T-helper 17 cell (primary cell): ENCODE results near the gene RTL10. TPM values are rescaled to one million over a fixed set of nuclear protein-coding genes. Genes with fewer than 3 reads are reported as not detected.

Experiments
- ATAC-seq: fragments of 150-1000 bp; cut with Tn5 transposase; 2 replicates; pipeline ENCODE4 v1.10.0; 2021; ENCODE audit warnings: mild to moderate bottlenecking, moderate library complexity
- DNase-seq, 3 donors: peaks; one replicate each; pipeline versions ENCODE4 v3.0.0 to v3.0.0-alpha.2; 2020 to 2021
- H3K9me3 ChIP-seq: one replicate; pipeline ENCODE4 v1.7.0; 2013; ENCODE audit warnings: low read length, mild to moderate bottlenecking; ENCODE audit not compliant: control insufficient read depth, poor library complexity, severe bottlenecking
- H3K27ac Mint-ChIP-seq: one replicate; pipeline ENCODE4 v1.8.0; 2022; ENCODE audit warnings: mild to moderate bottlenecking, moderate library complexity, mixed read lengths
- H3K27me3 Mint-ChIP-seq: one replicate; pipeline ENCODE4 v1.8.0; 2022; ENCODE audit warnings: mixed read lengths
- H3K36me3 Mint-ChIP-seq: one replicate; pipeline ENCODE4 v1.8.0; 2022; ENCODE audit warnings: low read depth, mixed read lengths
- H3K4me1 Mint-ChIP-seq: one replicate; pipeline ENCODE4 v1.8.0; 2022; ENCODE audit warnings: mild to moderate bottlenecking, mixed read lengths
- H3K4me3 Mint-ChIP-seq: one replicate; pipeline ENCODE4 v1.8.0; 2022; ENCODE audit warnings: mild to moderate bottlenecking, moderate library complexity, mixed read lengths
- total RNA-seq, 4 donors: library from RNA in 2 of 4; stranded (reverse) in 2 of 4; gene quantifications; one replicate each; pipeline ENCODE4 v1.2.3 and lab custom pipeline; 2022 to 2026

The RTL10 gene
- total RNA-seq, 2 donors from 2014 or later, result 12.4 to 13.1 TPM

DNA sequence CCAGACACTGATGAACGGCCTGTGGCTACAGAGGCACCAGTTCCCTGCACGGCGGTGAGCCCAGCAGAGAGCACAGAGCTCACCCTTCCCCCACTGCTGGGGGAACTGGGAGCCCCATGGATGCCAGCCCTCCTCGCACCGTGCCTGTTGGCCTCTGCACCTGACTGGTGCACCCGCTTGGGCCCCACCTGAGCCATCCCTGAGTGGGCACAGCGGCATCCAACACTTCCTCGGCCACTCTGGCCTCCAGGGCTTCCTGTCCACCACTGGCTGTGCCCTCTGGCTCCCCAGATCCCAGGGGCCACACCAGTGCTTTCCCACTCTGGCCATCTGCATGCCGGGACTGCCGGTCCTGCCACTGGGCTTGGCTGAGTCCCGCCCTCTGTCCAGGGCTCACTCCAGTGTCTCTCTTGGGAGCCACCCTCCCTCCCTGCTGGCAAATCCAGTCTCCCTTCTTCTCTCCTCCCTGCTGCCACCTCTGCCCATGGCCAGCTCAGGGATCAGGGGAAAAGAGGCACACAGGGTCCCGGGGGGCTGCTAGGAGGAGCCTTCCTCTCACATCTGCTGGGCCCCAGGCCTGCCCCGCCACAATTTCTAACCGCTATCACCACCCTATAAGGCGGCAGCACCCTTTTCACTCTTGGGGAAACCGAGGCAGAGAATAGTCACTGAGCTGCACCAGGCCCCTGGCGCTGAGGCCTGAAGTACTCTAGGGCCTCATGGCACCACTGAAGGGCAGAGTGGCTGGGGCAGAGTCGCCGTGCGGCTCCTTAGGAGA, 33.0 kb downstream of the RTL10 start:
- Mint-ChIP-seq H3K27me3 (no peaks in the 10 kb centered on the region), H3K4me3 (no peak overlapping the region), H3K36me3 (peaks cover 5% of the 10 kb centered on the region), H3K27ac (no peak overlapping the region), H3K4me1 (peaks cover 6% of the 10 kb centered on the region)
- H3K9me3 ChIP-seq, result no peaks in the 10 kb centered on the region
- ATAC-seq (no peak), DNase-seq (peak in 1 of 3 donors; percentile 0)

- H3K36me3 Mint-ChIP-seq, result peaks cover 8% of the 10 kb centered on the region
- DNase-seq, result no peak
- H3K27me3 Mint-ChIP-seq, result no peaks in the 10 kb centered on the region
- no peak overlapping the region for H3K4me3 Mint-ChIP-seq
- no peaks in the 10 kb centered on the region for H3K9me3 ChIP-seq
- H3K27ac Mint-ChIP-seq, result no peak overlapping the region
- no peak for ATAC-seq
- H3K4me1 Mint-ChIP-seq, result peaks cover 9% of the 10 kb centered on the region
Observed at GRCh38 chr22:19820880-19821522, 33.7 kb downstream of the RTL10 start.

GRCh38 chr22:19819911-19820879, 34.5 kb downstream of the RTL10 start:
- ATAC-seq (no peak), DNase-seq (no peak)
- peaks cover 8% of the 10 kb centered on the region for H3K36me3 Mint-ChIP-seq
- H3K9me3 ChIP-seq, result no peaks in the 10 kb centered on the region
- H3K27me3 Mint-ChIP-seq, result no peaks in the 10 kb centered on the region
- peaks cover 10% of the 10 kb centered on the region for H3K4me1 Mint-ChIP-seq
- H3K27ac Mint-ChIP-seq, result no peak overlapping the region
- no peak overlapping the region for H3K4me3 Mint-ChIP-seq

- no peak overlapping the region for H3K27ac Mint-ChIP-seq
- DNase-seq (no peak), ATAC-seq (no peak)
- H3K4me1 Mint-ChIP-seq, result peaks cover 10% of the 10 kb centered on the region
- peaks cover 8% of the 10 kb centered on the region for H3K36me3 Mint-ChIP-seq
- no peaks in the 10 kb centered on the region for H3K9me3 ChIP-seq
- H3K27me3 Mint-ChIP-seq, result no peaks in the 10 kb centered on the region
- no peak overlapping the region for H3K4me3 Mint-ChIP-seq
Observed at GRCh38 chr22:19819208-19819910, 35.3 kb downstream of the RTL10 start.

DNA sequence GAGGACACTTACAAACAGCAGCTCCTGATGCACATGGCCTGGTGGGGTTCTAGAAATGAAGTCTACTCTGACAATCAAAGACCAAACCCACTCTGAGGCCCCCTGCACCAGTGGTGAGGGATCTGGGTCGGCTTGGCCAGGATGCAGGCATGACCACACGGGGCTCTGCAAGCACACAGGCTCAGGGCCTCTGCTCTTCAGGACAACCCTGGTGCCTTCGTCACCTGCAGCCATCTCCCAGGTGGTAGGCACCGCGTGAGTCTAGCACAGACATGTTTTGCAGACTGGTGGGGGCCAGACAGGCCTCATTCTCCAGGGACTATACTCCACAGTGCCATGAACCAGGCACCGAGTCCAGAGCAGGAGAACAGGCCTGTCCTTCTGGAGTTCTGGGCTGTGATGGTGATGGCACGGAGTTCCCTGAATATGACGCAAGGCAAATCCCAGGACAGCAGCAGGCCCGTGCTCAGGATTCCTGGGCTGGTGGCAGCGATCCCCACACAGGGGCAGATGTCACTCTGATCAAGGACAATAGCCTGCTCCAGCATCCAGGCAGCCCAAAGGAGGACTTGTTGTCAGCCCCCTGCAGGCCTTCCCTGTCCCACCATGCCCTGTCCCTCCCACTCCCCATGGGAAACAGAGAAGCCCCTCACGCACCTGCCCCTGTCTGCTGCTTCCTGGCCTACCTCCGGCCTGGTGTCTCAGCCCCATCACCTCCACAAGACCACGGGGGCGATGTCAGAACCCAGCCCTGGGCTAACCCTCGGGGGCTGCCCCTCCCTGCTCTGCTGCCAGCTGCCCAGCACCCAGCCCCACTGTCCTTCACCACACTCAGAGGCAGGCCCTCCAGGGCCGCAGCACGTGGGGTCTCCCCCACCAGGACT, 36.1 kb downstream of the RTL10 start:
- no peaks in the 10 kb centered on the region for H3K27me3 Mint-ChIP-seq
- H3K9me3 ChIP-seq, result no peaks in the 10 kb centered on the region
- H3K4me1 Mint-ChIP-seq, result peaks cover 7% of the 10 kb centered on the region
- DNase-seq (peak in 1 of 3 donors; percentile 9), ATAC-seq (no peak)
- H3K4me3 Mint-ChIP-seq, result no peak overlapping the region
- H3K27ac Mint-ChIP-seq, result no peak overlapping the region
- H3K36me3 Mint-ChIP-seq, result peaks cover 8% of the 10 kb centered on the region

GRCh38 chr22:19816372-19817119, 38.1 kb downstream of the RTL10 start:
- no peak for ATAC-seq
- DNase-seq, result no peak
- no peaks in the 10 kb centered on the region for H3K9me3 ChIP-seq
- Mint-ChIP-seq H3K27ac (peak overlapping the region; percentile 77), H3K36me3 (peaks cover 8% of the 10 kb centered on the region), H3K4me3 (no peak overlapping the region), H3K27me3 (no peaks in the 10 kb centered on the region), H3K4me1 (peaks cover 9% of the 10 kb centered on the region)

DNA sequence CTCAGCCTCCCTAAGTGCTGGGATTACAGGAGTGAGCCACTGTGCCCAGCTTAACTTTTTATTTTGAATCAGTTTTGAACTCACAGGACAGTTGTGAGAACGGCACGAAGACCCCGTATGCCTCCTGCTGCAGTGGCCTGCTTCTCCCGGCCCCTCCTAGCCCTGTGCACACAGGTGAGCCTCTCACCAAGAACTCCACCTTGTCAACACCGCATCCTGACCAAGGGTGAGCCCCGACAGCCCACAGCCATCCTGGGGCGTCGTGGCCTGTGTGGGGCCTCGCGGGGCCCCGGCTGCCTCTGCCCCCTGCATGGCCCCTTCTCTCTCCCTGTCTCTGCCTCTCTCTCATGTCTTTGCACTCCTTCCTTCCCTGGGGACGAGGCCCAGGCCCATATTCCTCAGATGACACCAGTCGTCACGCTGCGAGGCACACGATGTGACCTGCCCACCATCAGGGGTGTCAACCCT, 38.8 kb downstream of the RTL10 start:
- Mint-ChIP-seq H3K4me1 (peaks cover 11% of the 10 kb centered on the region), H3K4me3 (no peak overlapping the region), H3K27ac (no peak overlapping the region), H3K27me3 (no peaks in the 10 kb centered on the region), H3K36me3 (peaks cover 8% of the 10 kb centered on the region)
- ATAC-seq (no peak), DNase-seq (no peak)
- no peaks in the 10 kb centered on the region for H3K9me3 ChIP-seq

- no peak for ATAC-seq
- Mint-ChIP-seq H3K27ac (no peak overlapping the region), H3K27me3 (no peaks in the 10 kb centered on the region), H3K4me1 (peaks cover 11% of the 10 kb centered on the region), H3K36me3 (peaks cover 8% of the 10 kb centered on the region), H3K4me3 (no peak overlapping the region)
- no peak for DNase-seq
- no peaks in the 10 kb centered on the region for H3K9me3 ChIP-seq
Observed at GRCh38 chr22:19815093-19815822, 39.4 kb downstream of the RTL10 start.

DNA sequence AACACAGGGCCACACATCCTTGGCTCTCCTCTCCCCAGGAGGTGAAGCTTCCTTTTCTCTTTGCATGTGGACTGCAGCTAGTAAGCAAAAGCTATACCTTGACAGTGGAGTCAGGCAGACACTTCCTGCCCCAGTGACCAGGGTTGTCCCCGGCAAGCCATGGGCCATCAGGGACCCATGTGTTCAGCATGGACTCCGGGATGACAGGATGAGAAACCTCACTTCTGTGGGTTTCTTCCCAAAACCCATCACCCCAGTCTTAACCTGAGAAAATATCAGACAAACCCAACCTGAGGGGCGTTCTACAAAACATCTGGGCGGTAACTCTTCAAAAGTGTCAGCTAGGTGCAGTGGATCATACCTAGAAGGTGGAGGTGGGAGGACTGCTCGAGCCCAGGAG, 40.2 kb downstream of the RTL10 start:
- no peak overlapping the region for H3K4me3 Mint-ChIP-seq
- peaks cover 8% of the 10 kb centered on the region for H3K36me3 Mint-ChIP-seq
- no peak overlapping the region for H3K27ac Mint-ChIP-seq
- DNase-seq, result no peak
- H3K9me3 ChIP-seq, result no peaks in the 10 kb centered on the region
- H3K27me3 Mint-ChIP-seq, result no peaks in the 10 kb centered on the region
- ATAC-seq, result no peak
- peaks cover 11% of the 10 kb centered on the region for H3K4me1 Mint-ChIP-seq

DNA sequence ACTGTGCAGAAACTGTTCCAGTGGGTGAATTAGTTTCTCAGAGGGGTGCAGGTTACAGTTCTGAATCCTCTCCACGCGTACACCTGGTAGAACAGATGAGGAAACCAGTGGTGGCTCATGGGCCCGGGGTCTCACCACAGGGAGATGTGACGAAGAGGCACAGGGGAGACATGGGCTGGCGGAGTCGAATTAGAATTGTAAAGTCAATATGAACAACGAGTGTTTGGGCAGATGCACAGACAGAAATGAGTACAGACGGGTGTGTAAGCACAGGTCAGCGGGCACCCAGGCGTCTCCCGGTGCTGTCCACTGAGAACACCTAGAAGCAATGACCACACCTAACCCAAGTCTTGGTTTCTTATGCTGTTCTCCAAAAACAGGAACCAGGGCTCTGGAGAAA, 41.8 kb downstream of the RTL10 start:
- Mint-ChIP-seq H3K36me3 (peaks cover 6% of the 10 kb centered on the region), H3K27ac (no peak overlapping the region), H3K4me1 (peaks cover 11% of the 10 kb centered on the region), H3K27me3 (no peaks in the 10 kb centered on the region), H3K4me3 (no peak overlapping the region)
- H3K9me3 ChIP-seq, result no peaks in the 10 kb centered on the region
- ATAC-seq (no peak), DNase-seq (no peak)
